Dermis blood vessel endothelial cell (primary cell): ENCODE data around the gene RBKS. TPM values are rescaled to one million over a fixed set of nuclear protein-coding genes. Genes with fewer than 3 reads are reported as not detected.
"Not testable (repeated sequence)": the region's sequence is repeated elsewhere in the genome, so short reads cannot be mapped to it uniquely, and the experiment has no call there.

Source experiments
- DNase-seq: peaks from one replicate; pipeline ENCODE4 v3.0.0; 2010
- total RNA-seq: library from RNA; depleted of rRNA; stranded (reverse); fragments of >200 nt; gene quantifications from 2 replicates; pipeline ENCODE4 v1.2.3, GENCODE V29; 2014

Gene RBKS
- total RNA-seq, 1 donor from 2014 or later = 1.2 TPM

GRCh38 chr2:27870724-27871123, 19.5 kb downstream of the RBKS start:
- peak; percentile 35 for DNase-seq

- no peak for DNase-seq
Observed at GRCh38 chr2:27869763-27870162, 20.4 kb downstream of the RBKS start.

GRCh38 chr2:27866237-27866636, 23.9 kb downstream of the RBKS start:
- DNase-seq = no peak

- not testable (repeated sequence) for DNase-seq
Observed at GRCh38 chr2:27863955-27864354, 26.2 kb downstream of the RBKS start.

- no peak for DNase-seq
Observed at GRCh38 chr2:27863146-27863545, 27.0 kb downstream of the RBKS start.

- peak; percentile 29 for DNase-seq
Observed at GRCh38 chr2:27860111-27860510, 30.1 kb downstream of the RBKS start.

GRCh38 chr2:27857417-27858172, 32.6 kb downstream of the RBKS start:
- peak; percentile 62 for DNase-seq

GRCh38 chr2:27856956-27857355, 33.2 kb downstream of the RBKS start:
- DNase-seq = no peak

- peak; percentile 44 for DNase-seq
Observed at GRCh38 chr2:27856386-27856785, 33.8 kb downstream of the RBKS start.

GRCh38 chr2:27855476-27855875, 34.7 kb downstream of the RBKS start:
- DNase-seq = peak; percentile 47

- no peak for DNase-seq
Observed at GRCh38 chr2:27854229-27854862, 35.8 kb downstream of the RBKS start.

- DNase-seq = no peak
Observed at GRCh38 chr2:27852691-27853090, 37.5 kb downstream of the RBKS start.

GRCh38 chr2:27849558-27850205, 40.5 kb downstream of the RBKS start:
- no peak for DNase-seq

- no peak for DNase-seq
Observed at GRCh38 chr2:27847333-27847732, 42.9 kb downstream of the RBKS start.

- DNase-seq = no peak
Observed at GRCh38 chr2:27844821-27845255, 45.3 kb downstream of the RBKS start.

- no peak for DNase-seq
Observed at GRCh38 chr2:27843992-27844391, 46.2 kb downstream of the RBKS start.

GRCh38 chr2:27842894-27843293, 47.3 kb downstream of the RBKS start:
- no peak for DNase-seq

- no peak for DNase-seq
Observed at GRCh38 chr2:27839022-27839618, 51.1 kb downstream of the RBKS start.

- no peak for DNase-seq
Observed at GRCh38 chr2:27838502-27838901, 51.7 kb downstream of the RBKS start.

GRCh38 chr2:27833931-27834330, 56.3 kb downstream of the RBKS start:
- DNase-seq = no peak

- DNase-seq = peak; percentile 51
Observed at GRCh38 chr2:27832396-27832795, 57.8 kb downstream of the RBKS start.

- no peak for DNase-seq
Observed at GRCh38 chr2:27831279-27832050, 58.7 kb downstream of the RBKS start.

- peak; percentile 41 for DNase-seq
Observed at GRCh38 chr2:27830656-27831055, 59.5 kb downstream of the RBKS start.
